Stimulated activated CD4-positive, alpha-beta T cell treated with anti-CD3 and anti-CD28 coated beads, TNF-alpha, amount 100 ng/mL, for 1 hour (primary cell): ENCODE data around the gene NFIX.

Experiments
- DNase-seq, 3 donors: peaks; one replicate each; pipeline ENCODE4 v3.0.0-alpha.2; 2020; ENCODE audit warnings: low read depth in 3 of 3, low spot score in 1 of 3

Gene NFIX

GRCh38 chr19:12987190-12987589 lies 8.1 kb upstream of the NFIX start:
- DNase-seq, result no peak

- no peak for DNase-seq
Measured at GRCh38 chr19:12987781-12988180, 7.5 kb upstream of the NFIX start.

- DNase-seq, result no peak
Measured at GRCh38 chr19:12990431-12990830, 4.8 kb upstream of the NFIX start.

GRCh38 chr19:12990853-12991252 lies 4.4 kb upstream of the NFIX start:
- no peak for DNase-seq

- DNase-seq, result no peak
Measured at GRCh38 chr19:12991296-12991695, 4.0 kb upstream of the NFIX start.

GRCh38 chr19:12992729-12993128 lies 2.5 kb upstream of the NFIX start:
- DNase-seq, result no peak

GRCh38 chr19:12993562-12993961 lies 1.7 kb upstream of the NFIX start:
- no peak for DNase-seq

GRCh38 chr19:12995596-12996405 lies 526 bp downstream of the NFIX start:
- no peak for DNase-seq

GRCh38 chr19:12996406-12997094 lies 1.3 kb downstream of the NFIX start:
- no peak for DNase-seq

GRCh38 chr19:12997179-12997966 lies 2.1 kb downstream of the NFIX start:
- DNase-seq, result no peak

- DNase-seq, result no peak
Measured at GRCh38 chr19:12997967-12998940, 3.0 kb downstream of the NFIX start.

- no peak for DNase-seq
Measured at GRCh38 chr19:13001166-13001501, 5.9 kb downstream of the NFIX start.

- no peak for DNase-seq
Measured at GRCh38 chr19:13001502-13002165, 6.4 kb downstream of the NFIX start.

- DNase-seq, result no peak
Measured at GRCh38 chr19:13002166-13002898, 7.1 kb downstream of the NFIX start.

GRCh38 chr19:13003081-13003480 lies 7.8 kb downstream of the NFIX start:
- no peak for DNase-seq

GRCh38 chr19:13004273-13004672 lies 9.0 kb downstream of the NFIX start:
- no peak for DNase-seq

- DNase-seq, result no peak
Measured at GRCh38 chr19:13005253-13005652, 10.0 kb downstream of the NFIX start.

GRCh38 chr19:13005861-13006370 lies 10.6 kb downstream of the NFIX start:
- no peak for DNase-seq
